ENCODE results near the gene TPSB2. TPM values are rescaled to one million over a fixed set of nuclear protein-coding genes. Genes with fewer than 3 reads are reported as not detected.

Gene TPSB2
- total RNA-seq, 1 donor from 2014 or later: 3.6 TPM

- no peak for DNase-seq
- TF ChIP-seq CTCF (IDR thresholded peaks at IDR 0.05; ENCODE audit: borderline replicate concordance): no peak
- no peaks in the 10 kb centered on the region for H3K4me1 ChIP-seq
- H3K9me3 ChIP-seq (replicated peaks): no peaks in the 10 kb centered on the region
- no peak within 1 kb of the TSS for H3K27ac ChIP-seq (replicated peaks)
- intact Hi-C loops (cut with micrococcal nuclease): no loop called here
- peaks cover 5% of the 10 kb centered on the region for H3K27me3 ChIP-seq (ENCODE audit: low read depth)
- no peaks in the 10 kb centered on the region for H3K36me3 ChIP-seq
- H3K4me3 ChIP-seq: no peak within 1 kb of the TSS
Observed at GRCh38 chr16:1225051-1225451, 4.9 kb downstream of the TPSB2 start, which contains the start of gene TPSG1. Gene TPSG1, minus strand, starts transcription at chr16:1225268. Its CDS starts 16 bp downstream, at chr16:1225252.

GRCh38 chr16:1224558-1224957 lies 5.4 kb downstream of the TPSB2 start:
- Histone ChIP-seq H3K4me3 (no peak overlapping the region), H3K9me3 (replicated peaks) (no peaks in the 10 kb centered on the region), H3K36me3 (no peaks in the 10 kb centered on the region), H3K27me3 (ENCODE audit: low read depth) (peaks cover 5% of the 10 kb centered on the region), H3K27ac (replicated peaks) (no peak overlapping the region), H3K4me1 (no peaks in the 10 kb centered on the region)
- DNase-seq: no peak
- no peak for TF ChIP-seq CTCF (IDR thresholded peaks at IDR 0.05; ENCODE audit: borderline replicate concordance)
- intact Hi-C loops (cut with micrococcal nuclease): no loop called here

GRCh38 chr16:1223355-1224214 lies 6.4 kb downstream of the TPSB2 start:
- intact Hi-C loops (cut with micrococcal nuclease): no loop called here
- H3K4me3 ChIP-seq: no peak overlapping the region
- TF ChIP-seq CTCF (IDR thresholded peaks at IDR 0.05; ENCODE audit: borderline replicate concordance): no peak
- no peaks in the 10 kb centered on the region for H3K4me1 ChIP-seq
- peaks cover 5% of the 10 kb centered on the region for H3K27me3 ChIP-seq (ENCODE audit: low read depth)
- no peak overlapping the region for H3K27ac ChIP-seq (replicated peaks)
- no peak for DNase-seq
- no peaks in the 10 kb centered on the region for H3K36me3 ChIP-seq
- H3K9me3 ChIP-seq (replicated peaks): no peaks in the 10 kb centered on the region

- no peak overlapping the region for H3K4me3 ChIP-seq
- no peaks in the 10 kb centered on the region for H3K9me3 ChIP-seq (replicated peaks)
- intact Hi-C loops (cut with micrococcal nuclease): no loop called here
- no peak for DNase-seq
- no peaks in the 10 kb centered on the region for H3K4me1 ChIP-seq
- no peak overlapping the region for H3K27ac ChIP-seq (replicated peaks)
- no peaks in the 10 kb centered on the region for H3K36me3 ChIP-seq
- TF ChIP-seq CTCF (IDR thresholded peaks at IDR 0.05; ENCODE audit: borderline replicate concordance): no peak
- H3K27me3 ChIP-seq (ENCODE audit: low read depth): peaks cover 5% of the 10 kb centered on the region
Observed at GRCh38 chr16:1222553-1223354, 7.2 kb downstream of the TPSB2 start.

- Histone ChIP-seq H3K27me3 (ENCODE audit: low read depth) (peaks cover 5% of the 10 kb centered on the region), H3K36me3 (no peaks in the 10 kb centered on the region), H3K9me3 (replicated peaks) (no peaks in the 10 kb centered on the region), H3K4me3 (no peak overlapping the region), H3K27ac (replicated peaks) (no peak overlapping the region), H3K4me1 (no peaks in the 10 kb centered on the region)
- intact Hi-C loops (cut with micrococcal nuclease): no loop called here
- no peak for DNase-seq
- no peak for TF ChIP-seq CTCF (IDR thresholded peaks at IDR 0.05; ENCODE audit: borderline replicate concordance)
Observed at GRCh38 chr16:1221628-1222552, 8.1 kb downstream of the TPSB2 start.
